GM20000 (cell line): ENCODE results near the gene RPS26.

ENCODE experiments used
- DNase-seq: peaks from one replicate; pipeline ENCODE4 v3.0.0; 2012; ENCODE audit warnings: low spot score
- TF ChIP-seq, protein P1 (sequence below): IDR thresholded peaks from 2 replicates; pipeline ENCODE4 v1.5.1; 2012; ENCODE audit warnings: mild to moderate bottlenecking, control low read depth; ENCODE audit errors: extremely low read depth, missing control alignments

Gene RPS26

DNA sequence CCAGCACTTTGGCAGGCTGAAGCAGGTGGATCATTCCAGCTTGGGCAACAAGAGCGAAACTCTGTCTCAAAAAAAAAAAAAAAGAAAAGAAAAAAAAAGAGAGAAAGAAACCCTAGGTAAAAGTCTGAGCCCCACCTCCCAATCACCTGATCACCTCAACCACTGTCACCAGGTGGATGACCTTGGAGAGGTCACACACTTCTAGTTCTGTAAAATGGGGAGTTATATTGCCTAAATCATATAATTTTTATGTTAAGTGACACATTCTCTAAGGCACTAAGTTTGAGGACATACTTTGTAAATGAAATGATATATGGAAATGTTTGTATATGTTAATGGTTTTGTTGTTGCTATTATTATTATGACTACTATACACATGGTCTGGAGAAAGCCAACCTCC is 36.7 kb downstream of the RPS26 start:
- TF ChIP-seq, protein P1, sequence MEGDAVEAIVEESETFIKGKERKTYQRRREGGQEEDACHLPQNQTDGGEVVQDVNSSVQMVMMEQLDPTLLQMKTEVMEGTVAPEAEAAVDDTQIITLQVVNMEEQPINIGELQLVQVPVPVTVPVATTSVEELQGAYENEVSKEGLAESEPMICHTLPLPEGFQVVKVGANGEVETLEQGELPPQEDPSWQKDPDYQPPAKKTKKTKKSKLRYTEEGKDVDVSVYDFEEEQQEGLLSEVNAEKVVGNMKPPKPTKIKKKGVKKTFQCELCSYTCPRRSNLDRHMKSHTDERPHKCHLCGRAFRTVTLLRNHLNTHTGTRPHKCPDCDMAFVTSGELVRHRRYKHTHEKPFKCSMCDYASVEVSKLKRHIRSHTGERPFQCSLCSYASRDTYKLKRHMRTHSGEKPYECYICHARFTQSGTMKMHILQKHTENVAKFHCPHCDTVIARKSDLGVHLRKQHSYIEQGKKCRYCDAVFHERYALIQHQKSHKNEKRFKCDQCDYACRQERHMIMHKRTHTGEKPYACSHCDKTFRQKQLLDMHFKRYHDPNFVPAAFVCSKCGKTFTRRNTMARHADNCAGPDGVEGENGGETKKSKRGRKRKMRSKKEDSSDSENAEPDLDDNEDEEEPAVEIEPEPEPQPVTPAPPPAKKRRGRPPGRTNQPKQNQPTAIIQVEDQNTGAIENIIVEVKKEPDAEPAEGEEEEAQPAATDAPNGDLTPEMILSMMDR = no peak
- no peak for DNase-seq

DNA sequence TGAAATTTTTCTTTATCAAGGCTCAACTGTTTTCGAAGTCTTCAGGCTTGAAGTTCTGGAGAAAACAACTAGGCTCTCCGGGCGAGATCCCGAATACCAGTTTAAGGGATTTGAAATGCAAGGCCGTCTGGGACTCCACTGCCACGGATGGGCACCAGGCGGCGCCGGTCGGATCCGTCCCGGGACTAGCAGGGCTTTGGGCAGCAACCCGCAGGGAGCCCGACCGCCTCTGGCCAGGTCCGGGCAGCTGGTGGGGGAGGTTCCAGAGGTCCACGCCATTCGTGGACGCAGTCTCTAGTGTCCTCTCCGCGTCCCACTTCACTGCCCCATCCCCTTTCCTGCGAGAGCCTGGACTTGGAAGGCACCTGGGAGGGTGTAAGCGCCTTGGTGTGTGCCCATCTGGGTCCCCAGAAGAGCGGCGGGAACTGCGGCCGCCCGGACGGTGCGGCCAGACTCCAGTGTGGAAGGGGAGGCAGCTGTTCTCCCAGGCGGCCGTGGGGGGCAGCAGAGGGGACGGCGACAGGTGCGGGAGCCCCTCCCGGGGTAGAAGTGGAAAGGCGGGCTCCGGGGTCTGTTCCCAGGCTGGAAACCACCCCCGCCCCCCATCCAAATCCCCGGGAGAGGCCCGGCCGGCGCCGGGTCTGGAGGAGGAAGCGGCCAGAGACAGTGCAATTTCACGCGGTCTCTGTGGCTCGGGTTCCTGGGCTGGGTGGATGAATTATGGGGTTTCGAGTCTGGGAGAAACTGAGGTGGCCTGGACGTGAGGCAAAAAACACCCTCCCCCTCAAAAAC is 37.4 kb downstream of the RPS26 start:
- peak; percentile 87 for DNase-seq
- TF ChIP-seq, protein P1 = peak; percentile 45

DNA sequence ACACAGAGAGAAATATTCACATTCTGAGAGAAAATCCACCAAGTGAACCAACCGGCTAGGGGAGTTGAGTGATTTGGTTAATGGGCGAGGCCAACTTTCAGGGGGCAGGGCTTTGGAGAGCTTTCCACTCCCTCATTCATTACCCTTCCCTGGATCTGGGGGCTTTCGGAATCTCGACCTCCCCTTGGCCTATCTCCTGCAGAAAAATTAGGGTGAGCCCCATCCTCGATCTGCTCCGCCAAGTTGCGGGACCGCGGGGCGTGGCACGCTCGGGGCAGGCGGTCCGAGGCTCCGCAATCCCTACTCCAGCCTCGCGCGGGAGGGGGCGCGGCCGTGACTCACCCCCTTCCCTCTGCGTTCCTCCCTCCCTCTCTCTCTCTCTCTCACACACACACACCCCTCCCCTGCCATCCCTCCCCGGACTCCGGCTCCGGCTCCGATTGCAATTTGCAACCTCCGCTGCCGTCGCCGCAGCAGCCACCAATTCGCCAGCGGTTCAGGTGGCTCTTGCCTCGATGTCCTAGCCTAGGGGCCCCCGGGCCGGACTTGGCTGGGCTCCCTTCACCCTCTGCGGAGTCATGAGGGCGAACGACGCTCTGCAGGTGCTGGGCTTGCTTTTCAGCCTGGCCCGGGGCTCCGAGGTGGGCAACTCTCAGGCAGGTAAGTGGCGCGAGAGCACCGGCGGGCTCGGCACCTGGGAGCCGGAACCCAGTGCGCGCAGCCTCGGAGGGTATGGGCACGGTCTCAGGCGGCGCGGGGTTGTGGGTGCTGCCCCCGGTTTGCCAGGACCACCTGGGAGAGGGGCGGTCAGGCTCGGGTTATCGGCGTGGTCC is 38.2 kb downstream of the RPS26 start, which contains the start of gene ERBB3:
ERBB3 (plus strand) TSS at position 443 of the 833 bp plus-strand sequence; CDS start at position 579, 136 bp downstream.
- DNase-seq = peak; percentile 74
- TF ChIP-seq, protein P1 = no peak

DNA sequence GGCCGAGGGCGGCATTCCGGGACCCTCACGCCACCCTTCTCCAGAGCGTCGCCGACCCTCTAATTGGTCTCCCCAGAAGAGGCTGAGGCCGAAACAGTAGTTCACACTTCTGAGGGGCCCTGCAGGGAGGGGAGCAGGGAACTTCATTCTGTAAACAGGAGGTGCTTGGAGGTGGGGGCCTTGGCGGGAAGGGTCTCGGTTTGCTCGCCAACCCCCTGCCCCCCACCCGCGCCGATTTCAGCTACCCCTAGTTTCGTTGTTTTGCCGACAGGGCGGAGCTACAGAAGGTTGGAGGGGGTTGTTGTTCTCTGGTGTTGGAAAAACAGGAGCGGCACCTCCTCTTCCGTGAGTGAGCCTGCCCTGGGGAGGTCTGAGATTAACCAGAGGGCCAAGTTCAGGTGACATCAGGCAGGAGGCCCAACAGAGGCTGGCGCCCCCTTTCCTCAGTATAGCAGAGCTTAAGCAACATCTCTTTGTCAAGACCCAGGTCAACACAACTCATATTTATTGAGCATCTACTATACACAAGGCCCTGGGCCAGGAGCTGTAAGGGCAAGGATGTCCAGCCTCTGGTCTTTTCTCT is 38.9 kb downstream of the RPS26 start:
- no peak for DNase-seq
- TF ChIP-seq, protein P1 = no peak

DNA sequence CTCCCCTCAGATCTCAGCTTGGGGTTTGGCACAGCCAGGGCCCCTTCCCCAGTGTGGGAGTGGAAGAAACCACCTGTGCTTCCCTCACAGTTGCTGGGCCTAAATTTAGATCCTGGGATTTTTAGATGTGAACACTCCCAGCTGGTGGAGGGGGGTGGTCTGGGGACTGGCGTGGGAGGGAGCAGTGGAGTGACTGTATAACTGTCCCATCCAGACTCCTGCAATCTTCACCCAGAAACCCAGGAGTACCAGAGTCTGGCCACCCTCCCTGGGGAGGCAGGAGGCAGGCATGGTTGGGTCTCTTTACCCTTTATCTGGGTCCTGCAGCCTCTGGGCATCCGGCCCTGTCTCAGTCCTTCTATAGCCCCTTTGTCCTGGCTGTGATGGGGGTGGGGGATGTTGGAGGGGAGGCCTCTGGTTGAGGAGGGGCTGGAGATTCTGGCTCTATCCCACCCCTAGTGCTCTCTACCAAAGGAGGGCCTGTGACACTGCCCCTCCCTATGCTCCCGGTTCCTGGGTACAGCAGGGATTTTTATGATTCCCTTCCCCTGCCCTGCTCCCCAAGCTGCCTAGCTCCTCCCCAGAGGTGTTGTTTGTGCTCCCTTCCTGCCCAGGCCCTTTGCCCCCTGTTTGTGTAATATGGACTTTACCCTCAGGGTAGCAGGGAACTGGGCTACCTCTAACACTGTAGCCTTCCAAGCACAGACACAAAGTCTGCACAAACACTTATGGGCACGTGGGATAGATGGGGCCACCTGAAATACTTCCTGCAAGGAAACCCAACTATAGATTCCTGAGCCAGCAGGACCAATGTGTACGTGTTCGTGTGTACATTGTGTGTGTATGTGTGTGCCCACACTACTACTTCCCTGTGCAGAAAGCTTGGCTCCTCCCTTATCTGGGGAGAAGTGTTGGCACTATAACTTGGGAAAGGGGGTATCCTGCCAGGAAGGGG is 40.0 kb downstream of the RPS26 start:
- no peak for DNase-seq
- TF ChIP-seq, protein P1 = no peak

DNA sequence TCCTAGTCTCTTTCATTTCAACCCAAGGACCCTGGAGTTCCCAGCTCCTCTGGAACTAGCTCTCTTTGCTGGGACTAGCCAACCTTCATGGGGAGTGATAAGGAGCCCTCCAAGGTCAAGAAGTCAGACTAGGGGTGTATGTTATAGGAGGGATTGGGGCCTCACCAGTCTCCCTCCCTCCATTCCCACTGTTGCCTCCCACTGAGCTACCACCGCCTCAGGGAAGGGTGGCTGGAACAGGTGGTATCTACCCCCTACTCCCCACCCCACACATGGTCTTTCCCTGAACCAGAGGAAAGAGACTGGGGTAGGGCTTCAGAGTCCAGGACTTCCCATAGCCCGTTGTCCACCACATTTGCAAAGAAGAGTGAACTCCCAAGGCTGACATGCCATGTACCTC is 40.7 kb downstream of the RPS26 start:
- TF ChIP-seq, protein P1 = no peak
- DNase-seq = no peak
